GDM1 (cell line): ENCODE data around the gene PRKCE.

Experiments
- DNase-seq: peaks from one replicate; lab custom pipeline; 2025; lab: John Stamatoyannopoulos, UW

PRKCE gene

GRCh38 chr2:45728458-45728942, 77.0 kb downstream of the PRKCE start:
- no peak for DNase-seq

- peak; percentile 79 for DNase-seq
These were observed 78.5 kb downstream of the PRKCE start for GRCh38 chr2:45729753-45730512.

GRCh38 chr2:45731141-45731540, 79.7 kb downstream of the PRKCE start:
- DNase-seq, result peak; percentile 60

GRCh38 chr2:45732436-45732835, 81.0 kb downstream of the PRKCE start:
- DNase-seq, result no peak

- DNase-seq, result no peak
These were observed 81.5 kb downstream of the PRKCE start for GRCh38 chr2:45732946-45733345.

GRCh38 chr2:45734336-45734735, 82.9 kb downstream of the PRKCE start:
- no peak for DNase-seq

- no peak for DNase-seq
These were observed 83.5 kb downstream of the PRKCE start for GRCh38 chr2:45734952-45735351.

- DNase-seq, result no peak
These were observed 85.6 kb downstream of the PRKCE start for GRCh38 chr2:45736757-45737704.

- no peak for DNase-seq
These were observed 88.5 kb downstream of the PRKCE start for GRCh38 chr2:45739796-45740485.

- DNase-seq, result no peak
These were observed 89.8 kb downstream of the PRKCE start for GRCh38 chr2:45741161-45741850.

- DNase-seq, result no peak
These were observed 92.3 kb downstream of the PRKCE start for GRCh38 chr2:45743531-45744396.

- no peak for DNase-seq
These were observed 93.8 kb downstream of the PRKCE start for GRCh38 chr2:45745231-45745630.

GRCh38 chr2:45746888-45747287, 95.4 kb downstream of the PRKCE start:
- no peak for DNase-seq

- DNase-seq, result no peak
These were observed 95.9 kb downstream of the PRKCE start for GRCh38 chr2:45747363-45747762.

GRCh38 chr2:45748239-45748638, 96.8 kb downstream of the PRKCE start:
- DNase-seq, result no peak

GRCh38 chr2:45750001-45750400, 98.5 kb downstream of the PRKCE start:
- DNase-seq, result no peak

- DNase-seq, result no peak
These were observed 99.0 kb downstream of the PRKCE start for GRCh38 chr2:45750484-45750883.

- no peak for DNase-seq
These were observed 101.9 kb downstream of the PRKCE start for GRCh38 chr2:45753381-45753780.

- DNase-seq, result no peak
These were observed 102.9 kb downstream of the PRKCE start for GRCh38 chr2:45754131-45755010.
